Coronary artery (tissue), 2 donors: ENCODE results near the gene KCNJ15.
"Not testable (repeated sequence)": the region's sequence is repeated elsewhere in the genome, so short reads cannot be mapped to it uniquely, and the experiment has no call there.

Source experiments
- DNase-seq: peaks from one replicate; pipeline ENCODE4 v3.0.0-alpha.2; 2017; ENCODE audit warnings: low spot score
- H3K27ac ChIP-seq, 2 donors: fragments of 200-600 bp; sonication (generic); one replicate each; pipeline ENCODE4 v1.5.1; 2016 to 2019
- H3K4me3 ChIP-seq: fragments of 200-600 bp; sonication (generic); 2 replicates; pipeline ENCODE4 v1.5.1; 2016; ENCODE audit warnings: mild to moderate bottlenecking, moderate library complexity
- TF ChIP-seq, protein P1 (sequence below): fragments of 200-600 bp; sonication (generic); IDR thresholded peaks from one replicate; pipeline ENCODE4 v1.5.1; 2019; ENCODE audit warnings: antibody characterized with exemption

Gene KCNJ15

GRCh38 chr21:38244885-38245869, 11.6 kb upstream of the KCNJ15 start:
- no peak for DNase-seq
- H3K27ac ChIP-seq: no peak overlapping the region

GRCh38 chr21:38246511-38246910, 10.3 kb upstream of the KCNJ15 start:
- H3K4me3 ChIP-seq: no peak overlapping the region
- no peak overlapping the region for H3K27ac ChIP-seq
- TF ChIP-seq, protein P1, sequence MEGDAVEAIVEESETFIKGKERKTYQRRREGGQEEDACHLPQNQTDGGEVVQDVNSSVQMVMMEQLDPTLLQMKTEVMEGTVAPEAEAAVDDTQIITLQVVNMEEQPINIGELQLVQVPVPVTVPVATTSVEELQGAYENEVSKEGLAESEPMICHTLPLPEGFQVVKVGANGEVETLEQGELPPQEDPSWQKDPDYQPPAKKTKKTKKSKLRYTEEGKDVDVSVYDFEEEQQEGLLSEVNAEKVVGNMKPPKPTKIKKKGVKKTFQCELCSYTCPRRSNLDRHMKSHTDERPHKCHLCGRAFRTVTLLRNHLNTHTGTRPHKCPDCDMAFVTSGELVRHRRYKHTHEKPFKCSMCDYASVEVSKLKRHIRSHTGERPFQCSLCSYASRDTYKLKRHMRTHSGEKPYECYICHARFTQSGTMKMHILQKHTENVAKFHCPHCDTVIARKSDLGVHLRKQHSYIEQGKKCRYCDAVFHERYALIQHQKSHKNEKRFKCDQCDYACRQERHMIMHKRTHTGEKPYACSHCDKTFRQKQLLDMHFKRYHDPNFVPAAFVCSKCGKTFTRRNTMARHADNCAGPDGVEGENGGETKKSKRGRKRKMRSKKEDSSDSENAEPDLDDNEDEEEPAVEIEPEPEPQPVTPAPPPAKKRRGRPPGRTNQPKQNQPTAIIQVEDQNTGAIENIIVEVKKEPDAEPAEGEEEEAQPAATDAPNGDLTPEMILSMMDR: no peak
- no peak for DNase-seq

More at GRCh38 chr21:38244885-38245869, 11.6 kb upstream of the KCNJ15 start:
- H3K4me3 ChIP-seq: no peak overlapping the region
- TF ChIP-seq, protein P1: no peak

GRCh38 chr21:38247054-38247453, 9.7 kb upstream of the KCNJ15 start:
- DNase-seq, H3K4me3 ChIP-seq, H3K27ac ChIP-seq: not testable (repeated sequence)

GRCh38 chr21:38247738-38248510, 8.9 kb upstream of the KCNJ15 start:
- Histone ChIP-seq H3K4me3 (no peak overlapping the region), H3K27ac (no peak overlapping the region)
- no peak for DNase-seq
- TF ChIP-seq, protein P1: no peak

- no peak overlapping the region for H3K27ac ChIP-seq
- no peak for DNase-seq
- TF ChIP-seq, protein P1: no peak
- H3K4me3 ChIP-seq: no peak overlapping the region
These were observed 7.5 kb upstream of the KCNJ15 start for GRCh38 chr21:38249256-38249655.

- Histone ChIP-seq H3K27ac (peak overlapping the region in 1 of 2 donors; percentile 58), H3K4me3 (no peak overlapping the region)
- TF ChIP-seq, protein P1: no peak
- DNase-seq: no peak
These were observed 7.0 kb upstream of the KCNJ15 start for GRCh38 chr21:38249696-38250278.

- H3K27ac ChIP-seq: peak overlapping the region in 1 of 2 donors; percentile 58
- H3K4me3 ChIP-seq: no peak overlapping the region
- TF ChIP-seq, protein P1: no peak
- DNase-seq: no peak
These were observed 5.8 kb upstream of the KCNJ15 start for GRCh38 chr21:38250991-38251418.
